GM21717 (cell line): Measurements from ENCODE around the gene ZNF574.

Experiments
- ATAC-seq: cut with Tn5 transposase; IDR thresholded peaks from one replicate; pipeline ENCODE4 v1.9.1; 2021; ENCODE audit warnings: mild to moderate bottlenecking, moderate library complexity; ENCODE audit not compliant: unreplicated experiment

Gene ZNF574

DNA sequence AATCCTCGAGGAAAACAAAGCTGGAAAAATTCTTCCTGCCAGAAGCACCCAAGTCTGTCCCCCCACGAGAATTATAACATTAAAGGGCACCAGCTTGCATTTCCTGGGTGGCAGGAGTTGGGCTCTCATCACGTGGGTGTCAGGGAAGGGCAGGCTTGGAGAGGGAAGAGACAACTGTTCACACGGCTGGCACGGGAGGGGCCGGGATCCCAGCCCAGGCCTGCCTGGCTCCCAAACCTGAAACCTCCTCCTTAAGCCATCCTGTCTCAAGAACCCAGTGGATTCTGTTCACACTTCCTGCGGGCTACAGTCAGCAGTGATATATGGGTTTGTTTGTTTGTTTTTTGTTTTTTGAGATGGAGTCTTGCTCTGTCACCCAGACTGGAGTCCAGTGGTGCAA, 18.1 kb upstream of the ZNF574 start:
- no peak for ATAC-seq

DNA sequence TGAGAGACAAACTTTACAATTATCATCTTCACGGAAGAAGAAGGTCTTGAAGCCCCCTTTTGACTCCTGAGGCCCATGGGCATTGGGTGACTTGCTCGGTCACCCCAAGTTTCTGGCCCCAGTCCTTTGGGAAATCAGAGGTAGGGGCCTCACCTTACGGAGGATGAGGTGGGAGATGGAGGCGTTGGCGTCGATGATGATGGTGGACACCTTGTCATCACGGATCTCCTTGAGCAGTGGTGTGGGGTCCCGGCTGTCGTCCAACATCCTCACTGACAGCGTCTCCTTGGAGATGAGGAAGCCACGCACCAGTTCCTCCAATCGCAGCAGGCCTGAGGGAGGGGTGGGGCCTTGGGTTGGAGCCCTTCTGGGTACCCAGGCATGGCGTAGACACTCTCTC, 16.8 kb upstream of the ZNF574 start:
- ATAC-seq, result no peak

DNA sequence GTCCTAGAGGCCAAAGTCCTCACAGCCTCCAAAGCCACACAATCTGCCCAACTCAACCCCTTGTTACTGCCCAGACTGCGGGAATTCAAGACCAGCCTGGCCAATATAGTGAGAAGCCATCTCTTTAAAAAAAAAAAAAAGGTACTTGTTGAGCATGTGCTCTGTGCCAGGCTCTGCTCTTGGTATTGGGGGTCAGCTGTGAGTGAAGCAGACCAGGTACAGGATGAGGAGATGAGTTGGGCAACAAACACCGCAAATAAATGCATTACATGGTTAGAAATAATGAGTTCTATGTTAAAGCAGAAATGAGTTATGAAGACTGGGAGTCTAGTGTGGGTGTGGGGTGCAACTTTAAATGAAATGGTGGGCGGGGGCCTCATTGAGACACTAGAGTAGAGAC, 15.8 kb upstream of the ZNF574 start:
- no peak for ATAC-seq

DNA sequence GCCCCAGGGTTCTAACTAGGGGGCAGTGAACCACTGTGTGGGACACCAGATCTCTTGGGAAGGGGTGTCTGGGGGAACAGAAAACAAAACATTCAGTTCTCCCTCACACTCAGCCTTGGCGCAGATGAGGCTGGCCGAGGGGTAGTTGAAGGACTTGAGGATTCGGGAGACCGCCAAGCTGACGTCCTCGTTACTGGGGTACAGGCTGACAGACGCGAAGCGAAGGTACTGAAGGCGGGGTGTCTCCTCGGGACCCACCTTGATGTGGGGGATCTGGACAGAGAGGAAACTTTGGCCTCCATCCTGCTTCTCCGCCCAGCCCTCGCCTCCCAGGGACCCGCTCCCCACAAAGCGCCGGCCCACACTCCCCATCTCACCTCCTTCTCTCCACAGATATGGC, 13.6 kb upstream of the ZNF574 start:
- no peak for ATAC-seq

DNA sequence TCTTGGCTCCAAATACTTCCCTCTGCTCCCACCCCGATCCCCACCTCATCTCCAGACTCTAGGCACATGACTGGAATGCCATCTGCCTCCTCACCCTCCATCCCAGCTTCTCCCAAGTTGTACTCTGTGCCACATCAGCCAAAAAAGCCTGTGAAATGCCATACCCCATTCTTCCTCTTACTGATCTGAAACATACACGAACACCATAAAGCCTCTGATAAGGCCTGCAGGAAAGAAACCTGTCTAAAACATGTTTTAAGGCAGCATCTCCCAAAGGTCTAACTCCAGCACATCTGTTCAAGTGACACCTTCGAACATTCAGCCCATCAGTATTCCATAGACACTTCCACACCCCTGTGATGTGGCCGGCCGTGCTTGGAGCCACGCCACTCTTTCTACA, 11.5 kb upstream of the ZNF574 start:
- ATAC-seq, result no peak

DNA sequence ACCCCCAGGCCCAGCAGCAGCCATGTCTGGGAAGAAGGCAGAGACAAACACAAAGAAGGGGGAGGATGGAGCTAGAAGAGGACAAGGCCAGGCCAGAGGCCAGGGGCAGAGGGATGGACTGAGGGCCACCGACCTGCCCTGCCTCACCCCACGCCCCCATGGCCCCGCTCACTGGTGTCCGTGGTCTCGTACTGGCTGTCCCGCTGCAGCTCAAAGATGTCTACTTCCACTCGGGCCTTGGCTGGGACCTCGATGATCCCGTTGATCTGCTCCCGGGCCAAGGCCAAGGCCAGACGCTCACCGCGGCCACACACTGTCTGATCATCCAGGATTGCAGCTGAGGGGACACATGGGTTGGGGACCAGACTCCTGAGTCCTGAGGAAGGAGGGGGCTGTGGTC, 10.9 kb upstream of the ZNF574 start:
- ATAC-seq, result no peak

DNA sequence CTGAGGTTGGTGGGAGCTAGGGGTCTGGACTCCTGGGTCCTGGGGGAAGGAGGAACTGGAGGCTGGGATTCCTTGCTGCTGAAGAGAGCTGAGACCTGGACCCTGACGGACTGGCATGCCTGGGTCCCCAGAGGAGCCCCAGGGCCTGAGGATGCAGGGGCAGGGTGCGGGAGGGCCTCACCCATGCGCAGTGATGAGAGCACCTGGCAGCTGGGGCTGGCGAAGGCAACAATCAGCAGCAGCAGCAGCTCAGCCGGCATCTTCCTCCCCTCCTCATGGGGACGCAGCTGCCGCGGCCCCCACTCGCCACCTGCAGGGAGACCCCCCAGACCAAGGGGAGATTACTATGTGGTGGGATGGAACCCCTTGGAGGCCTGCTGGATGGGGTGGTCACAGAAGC, 10.5 kb upstream of the ZNF574 start:
- no peak for ATAC-seq

DNA sequence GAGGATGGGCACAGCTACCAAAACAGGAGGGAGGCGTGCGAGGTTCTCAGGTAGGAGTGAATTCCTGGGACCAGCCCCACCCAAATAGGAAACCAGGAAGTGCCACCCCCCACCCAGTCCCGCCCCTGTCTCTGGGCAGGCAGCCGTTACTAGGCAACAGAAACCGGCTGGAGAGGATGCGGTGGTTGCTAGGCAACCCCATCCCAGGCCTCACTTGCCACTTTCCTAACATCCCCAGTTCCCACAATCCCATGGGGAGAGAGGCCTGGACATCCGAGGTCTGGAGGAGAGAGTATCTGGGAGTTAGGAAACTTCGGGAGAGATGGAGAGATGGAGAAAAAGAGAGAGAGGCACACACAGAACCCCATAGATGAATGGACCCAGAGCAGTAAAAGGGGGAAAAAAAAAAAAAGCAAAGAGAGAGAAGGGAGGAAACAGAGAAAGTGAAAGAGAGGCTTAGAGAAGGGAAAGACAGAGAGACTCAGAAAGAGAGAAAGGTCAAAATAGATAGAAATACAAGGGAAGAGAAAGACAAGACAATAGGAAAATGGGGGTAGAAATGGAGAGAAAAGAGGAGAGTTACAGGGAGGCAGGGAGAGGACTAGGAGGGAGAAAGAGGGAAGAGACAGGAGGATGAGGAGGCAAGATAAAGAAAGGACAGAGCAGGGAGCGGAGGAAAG, 9.8 kb upstream of the ZNF574 start:
- ATAC-seq, result no peak

DNA sequence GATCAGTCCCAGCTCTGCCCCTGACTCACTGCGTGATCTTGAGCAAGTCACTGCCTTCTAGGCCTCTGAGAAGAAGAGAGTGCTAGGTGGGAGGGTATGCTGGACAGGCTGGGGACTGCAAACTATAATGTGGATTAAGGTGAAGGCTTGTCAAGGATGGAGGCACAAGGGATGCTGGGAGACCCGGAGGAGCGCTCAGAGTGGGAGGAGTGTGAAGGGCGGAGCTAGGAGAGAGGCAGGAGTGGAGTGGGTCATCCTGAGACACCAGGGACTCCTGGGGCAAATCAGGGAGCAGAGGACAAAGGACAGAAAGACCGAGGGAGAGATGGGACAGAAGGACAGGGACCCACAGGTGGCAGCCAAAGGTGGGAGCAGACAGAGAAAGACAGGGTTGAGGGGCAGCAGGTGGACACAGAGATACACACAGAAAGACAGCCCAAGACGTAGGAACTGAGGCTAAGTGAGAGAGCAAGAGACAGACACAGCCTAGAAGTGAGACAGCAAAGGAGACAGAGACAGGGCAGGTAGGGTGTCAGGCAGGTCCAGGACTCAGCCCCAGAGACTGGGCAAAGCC, 8.6 kb upstream of the ZNF574 start:
- no peak for ATAC-seq

DNA sequence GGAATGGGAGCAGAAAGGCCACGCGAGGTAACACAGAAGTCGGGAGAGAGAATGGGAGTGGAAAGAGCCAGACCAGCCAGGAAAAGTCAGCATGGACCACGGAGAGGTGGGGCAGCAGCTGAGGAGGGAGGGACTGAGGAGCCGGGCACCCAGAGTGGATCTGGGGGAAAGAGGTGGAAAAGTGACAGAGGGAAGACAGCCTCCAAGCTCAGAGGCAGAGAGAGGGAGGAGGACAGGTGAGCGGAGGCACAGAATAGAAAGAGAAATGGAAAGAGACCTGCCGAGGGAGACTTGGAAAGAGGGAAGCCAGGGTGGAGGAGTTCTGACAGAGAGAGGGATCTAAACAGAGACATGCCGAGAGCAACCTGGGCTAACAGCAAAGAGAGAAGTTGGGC, 7.6 kb upstream of the ZNF574 start:
- ATAC-seq, result no peak

DNA sequence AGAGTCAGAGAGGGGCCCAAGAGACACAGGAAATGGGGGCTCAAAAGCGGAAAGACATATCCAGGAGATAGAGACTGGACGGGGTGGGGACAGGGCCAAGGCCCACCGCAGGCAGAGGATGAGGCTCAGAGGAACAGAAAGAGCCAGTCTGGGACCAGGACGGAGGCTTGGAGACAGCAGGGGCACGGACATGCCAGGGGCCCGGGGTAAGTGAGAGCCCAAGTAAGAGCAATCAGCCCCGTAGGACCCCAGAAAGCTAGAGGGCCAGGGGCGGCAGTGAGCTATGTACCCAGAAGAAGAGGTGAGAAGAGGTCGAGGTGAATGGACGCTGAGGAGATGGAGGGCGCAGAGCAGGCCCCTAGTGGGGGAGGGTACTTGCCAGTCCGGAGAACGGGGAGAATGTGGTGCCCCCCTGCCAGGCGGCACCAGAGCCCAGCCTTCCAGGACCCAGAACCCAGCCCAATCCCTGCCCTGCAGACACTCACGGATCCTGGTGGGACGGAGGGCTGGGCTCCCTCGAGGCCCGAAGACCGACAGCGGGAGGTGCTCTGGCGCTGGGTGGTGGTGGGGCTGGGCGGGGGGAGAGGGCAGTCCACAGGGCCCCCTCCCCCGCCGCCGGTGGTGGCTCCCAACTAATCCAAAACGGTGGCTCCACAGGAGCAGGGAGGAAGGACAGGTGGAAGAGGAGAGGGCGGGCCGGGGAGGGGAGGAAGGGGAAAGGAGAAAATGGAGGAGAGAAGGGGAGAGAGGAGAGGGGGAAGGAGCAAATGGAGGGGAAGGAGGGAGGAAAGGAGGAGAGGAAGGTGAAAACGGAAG, 7.0 kb upstream of the ZNF574 start:
- no peak for ATAC-seq

DNA sequence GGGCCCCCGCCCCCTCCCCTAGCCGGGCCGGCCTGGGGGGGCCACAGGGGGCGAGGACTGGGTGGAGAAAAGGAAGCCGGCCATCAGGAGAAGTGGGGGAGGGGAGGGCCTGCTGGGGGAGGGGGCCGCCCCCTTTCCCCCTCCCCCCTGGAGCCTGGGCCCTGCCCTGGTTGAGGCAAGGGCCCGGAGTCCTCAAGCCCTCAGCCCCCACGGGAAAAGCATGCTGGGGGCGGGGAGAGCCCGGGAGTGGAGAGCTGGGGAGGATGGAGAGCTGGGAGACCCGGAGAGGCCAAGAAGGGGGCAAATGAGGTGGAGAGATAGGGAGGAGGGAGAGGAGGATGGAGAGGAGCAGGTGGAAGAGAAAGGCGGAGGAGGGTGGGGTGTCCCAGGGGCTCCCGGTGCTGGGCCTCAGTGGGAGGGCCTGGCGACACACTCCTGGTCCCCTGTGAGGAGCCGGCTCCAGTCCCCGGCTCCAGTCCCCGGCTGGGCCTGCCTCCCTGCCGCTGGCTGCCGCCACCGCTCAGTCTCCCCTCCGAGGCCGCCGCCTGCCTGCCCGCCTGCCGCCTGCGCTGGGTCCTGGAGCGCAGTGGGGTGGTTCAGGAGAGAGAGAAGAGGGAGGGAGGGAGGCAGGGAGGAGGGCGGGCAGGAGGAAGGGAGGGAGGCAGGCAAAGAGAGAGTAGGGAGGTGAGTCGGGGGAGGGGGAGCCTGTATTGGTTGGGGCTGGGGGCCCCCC, 6.2 kb upstream of the ZNF574 start, which contains the start of gene GRIK5:
Gene GRIK5 (minus strand): TSS at position 588 of the 733 bp plus-strand sequence. CDS start 4,436 bp downstream, outside the sequence.
- ATAC-seq, result no peak

DNA sequence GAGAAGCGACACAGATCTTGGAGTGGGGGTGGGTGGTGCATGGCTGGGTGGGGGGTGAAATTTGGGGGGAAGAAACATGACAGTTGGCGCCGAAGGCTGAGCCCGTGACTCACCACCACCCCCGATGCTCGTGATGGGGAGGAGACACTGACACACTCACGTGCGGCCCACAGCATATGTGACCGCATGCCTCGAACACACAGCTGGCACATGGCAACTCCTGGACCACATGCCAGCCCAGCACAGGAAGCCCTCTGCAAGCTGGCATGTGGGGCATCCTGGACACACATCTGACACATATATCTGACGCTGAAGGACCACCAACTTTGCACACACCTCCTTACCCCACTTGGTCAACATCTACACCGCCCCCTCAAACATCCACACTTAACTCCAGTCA, 4.7 kb upstream of the ZNF574 start:
- ATAC-seq, result no peak

DNA sequence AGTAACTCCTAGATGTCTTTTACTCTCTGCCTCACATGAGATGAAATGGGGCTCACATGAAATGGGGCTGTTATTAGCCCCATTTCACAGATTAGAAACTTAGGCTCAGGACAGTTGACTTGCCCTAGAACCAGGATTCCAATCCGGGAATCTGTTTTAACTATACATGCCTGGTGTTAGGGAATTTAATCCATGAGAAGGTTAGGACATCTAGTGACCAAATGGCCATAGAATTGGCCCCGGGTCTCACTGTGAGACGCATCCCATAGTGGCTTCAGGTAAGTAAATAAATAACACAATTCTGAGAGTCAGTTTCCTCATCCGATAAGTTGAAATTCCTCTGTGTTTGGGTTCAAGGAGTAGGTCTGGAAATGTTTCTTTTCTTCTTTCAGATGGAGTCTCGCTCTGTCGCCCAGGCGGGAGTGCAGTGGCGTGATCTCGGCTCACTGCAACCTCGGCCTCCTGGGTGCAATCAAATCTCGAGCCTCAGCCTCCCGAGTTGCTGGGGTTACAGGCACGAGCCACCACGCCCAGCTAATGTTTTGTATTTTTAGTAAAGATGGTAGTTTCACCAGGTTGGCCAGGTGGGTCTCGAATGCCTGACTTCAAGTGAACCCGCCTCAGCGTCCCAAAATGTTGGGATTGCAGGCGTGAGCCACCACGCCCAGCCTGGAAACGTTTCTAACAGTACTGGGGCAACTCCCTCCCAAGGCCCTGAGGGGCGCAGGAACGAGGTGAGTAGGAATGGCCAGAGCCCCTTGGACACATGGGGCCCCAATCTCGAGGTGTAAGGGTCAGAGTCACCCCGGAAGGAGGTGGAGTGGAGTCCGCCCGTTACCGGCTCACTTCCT, 1.2 kb upstream of the ZNF574 start:
- no peak for ATAC-seq

DNA sequence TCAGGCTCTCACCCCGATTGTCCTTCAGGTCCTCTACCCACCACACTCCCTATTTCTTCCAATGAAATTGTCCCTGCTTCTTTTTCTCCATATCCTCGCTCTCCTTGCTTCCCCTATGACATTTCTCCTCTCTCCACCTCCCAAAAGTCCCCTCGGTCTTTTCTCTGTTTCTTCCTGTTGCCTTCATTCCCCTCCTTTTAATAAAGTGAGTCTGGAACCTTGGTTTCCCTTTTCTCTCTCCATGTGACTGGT, 676 bp upstream of the ZNF574 start:
- no peak for ATAC-seq

DNA sequence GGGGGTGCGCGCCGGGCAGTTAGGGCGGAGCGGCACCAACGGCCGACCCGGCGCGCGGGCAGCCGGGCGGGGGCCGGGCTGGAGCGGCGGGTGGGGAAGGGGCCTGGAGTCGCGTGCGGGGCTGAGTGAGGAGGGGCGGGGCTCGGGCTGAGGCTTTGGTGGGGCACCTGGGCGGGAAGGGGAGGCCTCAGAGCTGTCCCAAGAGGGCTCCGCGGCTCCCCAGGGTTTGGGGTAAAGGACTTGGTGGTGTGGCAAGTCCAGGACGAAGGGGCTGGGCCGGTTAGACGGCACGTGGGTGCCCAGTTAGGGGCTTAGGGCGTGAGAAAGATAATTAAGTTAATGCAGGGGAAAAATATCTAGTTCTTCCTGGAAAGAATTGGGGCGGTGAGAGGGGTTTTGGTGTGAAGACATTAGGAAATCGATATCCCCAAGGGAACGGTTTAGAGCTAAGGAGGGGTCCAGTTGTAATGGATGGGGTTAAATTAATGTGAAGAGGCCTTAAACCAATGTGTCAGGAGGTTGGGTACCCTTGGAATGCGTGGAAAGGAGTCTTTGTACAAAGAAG, 496 bp downstream of the ZNF574 start:
- ATAC-seq, result no peak

DNA sequence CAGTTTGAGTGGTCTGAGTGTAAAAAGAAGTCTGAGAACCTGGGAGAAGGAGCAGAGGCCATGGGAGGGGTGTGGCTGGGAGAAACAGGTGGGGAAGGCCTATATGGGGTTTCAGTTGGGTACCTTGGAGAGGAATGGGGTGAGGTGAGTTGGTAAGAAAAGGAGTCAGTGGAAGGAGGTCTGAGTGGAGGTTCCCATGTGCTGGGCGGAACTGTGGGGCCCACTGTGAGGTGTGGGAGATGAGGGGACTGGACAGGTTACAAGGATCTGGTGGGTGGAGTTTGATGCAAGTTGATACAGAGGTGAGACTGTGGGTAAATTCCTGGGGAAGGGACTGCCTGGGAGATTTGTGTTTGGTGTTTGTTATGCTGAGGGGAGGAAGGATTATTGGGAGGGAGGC, 2.1 kb downstream of the ZNF574 start:
- ATAC-seq, result no peak

DNA sequence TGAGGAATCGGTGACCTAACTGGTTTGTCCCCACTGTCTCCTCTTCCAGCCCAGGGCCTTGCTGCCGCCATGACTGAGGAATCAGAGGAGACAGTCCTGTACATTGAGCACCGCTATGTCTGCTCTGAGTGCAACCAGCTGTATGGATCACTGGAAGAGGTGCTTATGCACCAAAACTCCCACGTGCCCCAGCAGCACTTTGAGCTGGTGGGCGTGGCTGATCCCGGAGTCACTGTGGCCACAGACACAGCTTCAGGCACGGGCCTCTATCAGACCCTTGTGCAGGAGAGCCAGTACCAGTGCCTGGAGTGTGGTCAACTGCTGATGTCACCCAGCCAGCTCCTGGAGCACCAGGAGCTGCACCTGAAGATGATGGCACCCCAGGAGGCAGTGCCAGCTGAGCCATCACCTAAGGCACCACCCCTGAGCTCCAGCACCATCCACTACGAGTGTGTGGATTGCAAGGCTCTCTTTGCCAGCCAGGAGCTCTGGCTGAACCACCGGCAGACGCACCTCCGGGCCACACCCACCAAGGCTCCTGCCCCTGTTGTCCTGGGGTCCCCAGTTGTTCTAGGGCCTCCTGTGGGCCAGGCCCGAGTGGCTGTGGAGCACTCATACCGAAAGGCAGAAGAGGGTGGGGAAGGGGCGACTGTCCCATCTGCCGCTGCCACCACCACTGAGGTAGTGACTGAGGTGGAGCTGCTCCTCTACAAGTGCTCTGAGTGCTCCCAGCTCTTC, 2.7 kb downstream of the ZNF574 start:
- no peak for ATAC-seq

DNA sequence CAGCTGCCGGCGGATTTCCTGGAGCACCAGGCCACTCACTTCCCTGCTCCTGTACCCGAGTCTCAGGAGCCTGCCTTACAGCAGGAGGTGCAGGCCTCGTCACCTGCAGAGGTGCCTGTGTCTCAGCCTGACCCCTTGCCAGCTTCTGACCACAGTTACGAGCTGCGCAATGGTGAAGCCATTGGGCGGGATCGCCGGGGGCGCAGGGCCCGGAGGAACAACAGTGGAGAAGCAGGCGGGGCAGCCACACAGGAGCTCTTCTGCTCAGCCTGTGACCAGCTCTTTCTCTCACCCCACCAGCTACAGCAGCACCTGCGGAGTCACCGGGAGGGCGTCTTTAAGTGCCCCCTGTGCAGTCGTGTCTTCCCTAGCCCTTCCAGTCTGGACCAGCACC, 3.3 kb downstream of the ZNF574 start:
- ATAC-seq, result no peak
